ENCODE results near the gene ADAMTS17.

The ADAMTS17 gene

DNA sequence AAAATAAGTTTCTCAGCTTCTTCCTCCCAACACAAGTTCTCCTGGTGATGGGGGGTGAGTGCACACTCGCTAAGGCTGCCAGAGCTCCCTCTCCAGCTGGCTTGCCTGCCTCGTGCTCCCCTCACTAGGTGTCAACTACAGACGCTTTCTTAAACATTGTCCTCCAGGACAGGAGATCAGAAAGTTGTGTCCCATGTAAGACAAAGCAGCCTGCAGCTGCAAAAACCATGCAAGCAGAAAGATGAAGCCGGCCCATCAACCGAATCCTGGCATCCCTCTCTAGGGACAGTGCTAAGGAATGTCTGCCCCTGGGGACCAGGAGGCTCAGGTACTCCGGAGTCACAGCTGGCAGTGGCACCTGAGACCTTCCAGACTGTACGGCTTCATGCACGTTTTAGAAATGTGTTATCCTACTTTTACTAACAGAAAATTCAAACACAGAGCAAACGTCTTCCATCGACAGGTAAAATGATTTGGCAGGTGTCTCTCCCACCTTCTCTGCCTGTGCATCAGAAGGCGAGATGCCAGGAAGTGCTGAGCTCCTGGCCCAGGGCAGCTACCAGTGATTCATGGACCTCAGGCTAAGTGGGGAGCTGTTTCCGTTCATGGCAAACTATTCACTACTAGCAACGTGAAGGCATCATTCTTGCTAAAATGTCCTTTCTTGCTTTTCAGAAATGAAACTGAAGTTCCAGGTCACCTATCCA, 246.1 kb downstream of the ADAMTS17 start:
- H4K8ac ChIP-seq (ENCODE audit: low read depth, low read length) = no peak overlapping the region
- no peak for DNase-seq

DNA sequence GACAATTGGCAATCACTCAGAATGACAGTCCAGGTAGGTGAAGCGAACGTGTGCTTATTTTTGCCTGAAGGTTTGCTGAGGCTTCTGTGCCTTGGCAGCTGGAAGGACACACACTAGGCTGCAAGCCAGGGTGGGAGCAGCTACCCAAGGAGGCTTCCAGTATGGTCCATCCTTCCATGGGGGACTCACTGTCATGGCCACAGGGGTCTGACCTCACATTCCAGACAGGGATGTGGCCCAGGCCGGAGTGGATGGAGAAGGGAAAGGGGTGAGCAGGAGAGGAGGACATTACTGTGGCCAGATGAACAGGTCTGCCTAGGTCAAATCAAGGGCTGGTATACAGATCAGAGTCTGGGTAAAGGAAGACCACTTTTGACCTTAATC, 247.7 kb downstream of the ADAMTS17 start:
- no peak overlapping the region for H2AK5ac ChIP-seq (ENCODE audit: low read length)
- H3K9me3 ChIP-seq (ENCODE audit: insufficient read depth, low read depth, low read length) = peaks cover 2% of the 10 kb centered on the region
- no peaks in the 10 kb centered on the region for H3K4me1 ChIP-seq (ENCODE audit: control insufficient read depth in 1 of 2, insufficient read depth in 2 of 2, low read length in 2 of 2)
- H2BK12ac ChIP-seq (ENCODE audit: low read length) = no peak overlapping the region
- H3K4me3 ChIP-seq (ENCODE audit: low read depth, low read length) = no peak overlapping the region
- no peak for DNase-seq
- no peak overlapping the region for H3K23ac ChIP-seq (ENCODE audit: low read length)
- no peaks in the 10 kb centered on the region for H3K27me3 ChIP-seq (ENCODE audit: insufficient read depth, low read length)
- H4K91ac ChIP-seq (ENCODE audit: low read depth, low read length) = no peak overlapping the region
- H4K8ac ChIP-seq (ENCODE audit: low read depth, low read length) = no peak overlapping the region
- H2AFZ ChIP-seq (ENCODE audit: insufficient read depth, low read length, poor library complexity) = no peak overlapping the region
- H4K12ac ChIP-seq (ENCODE audit: low read depth, low read length) = no peak overlapping the region
- H3K79me1 ChIP-seq (ENCODE audit: low read length) = no peaks in the 10 kb centered on the region
- H3K4ac ChIP-seq (ENCODE audit: low read depth, low read length) = no peak overlapping the region
- no peak overlapping the region for H3K4me2 ChIP-seq (ENCODE audit: low read length)
- WGBS (ENCODE audit: extremely low coverage, insufficient coverage, insufficient read length) = no CpG with 5 or more reads among the region's 3 CpGs
- no peak overlapping the region for H3K27ac ChIP-seq (ENCODE audit: low read depth, low read length)
- H3K9ac ChIP-seq (ENCODE audit: low read length) = no peak overlapping the region
- no peaks in the 10 kb centered on the region for H3K79me2 ChIP-seq (ENCODE audit: control insufficient read depth, insufficient read depth, low read length, poor library complexity)
- no peak overlapping the region for H2BK5ac ChIP-seq (ENCODE audit: low read depth, low read length, poor library complexity)
- H3K18ac ChIP-seq (ENCODE audit: low read length) = no peak overlapping the region
- no peaks in the 10 kb centered on the region for H3K36me3 ChIP-seq (ENCODE audit: control insufficient read depth in 1 of 2, insufficient read depth in 2 of 2, low read length in 2 of 2)
- H2BK120ac ChIP-seq (ENCODE audit: insufficient read depth, low read length, poor library complexity) = no peak overlapping the region
- H3K14ac ChIP-seq (ENCODE audit: low read length) = no peak overlapping the region

More for the DNA sequence above, 246.1 kb downstream of the ADAMTS17 start:
- Histone ChIP-seq H2AK5ac (ENCODE audit: low read length) (no peak overlapping the region), H3K9ac (ENCODE audit: low read length) (no peak overlapping the region), H4K12ac (ENCODE audit: low read depth, low read length) (no peak overlapping the region), H2BK12ac (ENCODE audit: low read length) (no peak overlapping the region), H3K14ac (ENCODE audit: low read length) (no peak overlapping the region), H3K27me3 (ENCODE audit: insufficient read depth, low read length) (no peaks in the 10 kb centered on the region), H2BK5ac (ENCODE audit: low read depth, low read length, poor library complexity) (no peak overlapping the region), H3K4ac (ENCODE audit: low read depth, low read length) (no peak overlapping the region), H3K18ac (ENCODE audit: low read length) (no peak overlapping the region), H3K23ac (ENCODE audit: low read length) (no peak overlapping the region), H3K4me3 (ENCODE audit: low read depth, low read length) (no peak overlapping the region), H3K27ac (ENCODE audit: low read depth, low read length) (no peak overlapping the region), H2BK120ac (ENCODE audit: insufficient read depth, low read length, poor library complexity) (no peak overlapping the region), H3K79me2 (ENCODE audit: control insufficient read depth, insufficient read depth, low read length, poor library complexity) (no peaks in the 10 kb centered on the region), H3K4me2 (ENCODE audit: low read length) (no peak overlapping the region), H3K36me3 (ENCODE audit: control insufficient read depth in 1 of 2, insufficient read depth in 2 of 2, low read length in 2 of 2) (no peaks in the 10 kb centered on the region), H2AFZ (ENCODE audit: insufficient read depth, low read length, poor library complexity) (no peak overlapping the region), H4K91ac (ENCODE audit: low read depth, low read length) (no peak overlapping the region), H3K4me1 (ENCODE audit: control insufficient read depth in 1 of 2, insufficient read depth in 2 of 2, low read length in 2 of 2) (no peaks in the 10 kb centered on the region), H3K9me3 (ENCODE audit: insufficient read depth, low read depth, low read length) (peaks cover 5% of the 10 kb centered on the region), H3K79me1 (ENCODE audit: low read length) (no peaks in the 10 kb centered on the region)
- WGBS (ENCODE audit: extremely low coverage, insufficient coverage, insufficient read length) = no CpG with 5 or more reads among the region's 13 CpGs

DNA sequence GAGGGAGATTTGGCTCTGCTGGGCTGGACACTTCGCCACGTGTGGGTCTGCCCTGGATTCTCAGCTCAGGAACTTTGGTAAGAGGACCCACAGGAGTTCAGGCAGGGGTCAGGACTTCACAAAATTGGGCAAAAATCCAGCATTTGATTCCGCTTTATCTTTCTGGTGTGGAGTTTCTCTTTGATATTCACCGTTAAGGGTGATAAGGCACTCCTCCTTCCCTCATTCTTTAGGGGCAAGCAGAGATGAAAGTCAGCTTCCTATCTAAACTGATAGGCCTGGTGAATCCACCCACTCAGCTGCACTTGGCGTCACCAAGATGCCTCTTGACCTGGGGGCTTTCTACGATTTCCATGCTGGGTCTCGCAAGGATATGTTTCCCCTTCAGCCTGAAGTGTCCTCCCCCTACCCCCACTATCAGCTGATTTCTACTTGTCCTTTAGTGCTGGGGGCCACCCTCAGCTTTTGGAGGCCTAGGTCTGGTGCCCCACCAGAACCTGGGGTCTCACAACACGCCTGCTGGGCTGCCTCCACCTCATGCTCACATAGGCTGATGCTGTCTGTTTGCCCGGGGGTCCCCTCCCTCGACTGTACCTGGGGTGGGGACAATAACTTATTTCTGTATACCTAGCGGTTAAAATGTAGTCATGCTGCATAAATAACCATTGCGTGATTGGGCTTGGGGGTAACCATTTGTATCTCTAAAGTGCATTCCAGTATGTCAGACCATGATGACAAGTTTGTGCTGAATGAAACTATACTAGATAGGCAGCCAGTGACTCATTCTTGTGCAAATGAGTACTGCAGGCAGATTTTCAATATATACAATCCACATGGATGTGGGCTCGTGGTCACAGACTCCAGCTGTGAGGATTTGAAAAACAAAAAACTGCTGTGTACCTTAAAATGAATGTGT, 248.3 kb downstream of the ADAMTS17 start:
- Histone ChIP-seq H3K9me3 (ENCODE audit: insufficient read depth, low read depth, low read length) (peaks cover 2% of the 10 kb centered on the region), H3K36me3 (ENCODE audit: control insufficient read depth in 1 of 2, insufficient read depth in 2 of 2, low read length in 2 of 2) (no peaks in the 10 kb centered on the region), H2BK12ac (ENCODE audit: low read length) (no peak overlapping the region), H3K4me1 (ENCODE audit: control insufficient read depth in 1 of 2, insufficient read depth in 2 of 2, low read length in 2 of 2) (no peaks in the 10 kb centered on the region), H2BK5ac (ENCODE audit: low read depth, low read length, poor library complexity) (no peak overlapping the region), H2AK5ac (ENCODE audit: low read length) (no peak overlapping the region), H3K79me1 (ENCODE audit: low read length) (no peaks in the 10 kb centered on the region), H3K14ac (ENCODE audit: low read length) (no peak overlapping the region), H2AFZ (ENCODE audit: insufficient read depth, low read length, poor library complexity) (no peak overlapping the region), H4K8ac (ENCODE audit: low read depth, low read length) (no peak overlapping the region), H3K9ac (ENCODE audit: low read length) (no peak overlapping the region), H4K12ac (ENCODE audit: low read depth, low read length) (no peak overlapping the region), H3K18ac (ENCODE audit: low read length) (no peak overlapping the region), H3K23ac (ENCODE audit: low read length) (no peak overlapping the region), H3K4ac (ENCODE audit: low read depth, low read length) (no peak overlapping the region), H3K79me2 (ENCODE audit: control insufficient read depth, insufficient read depth, low read length, poor library complexity) (no peaks in the 10 kb centered on the region), H2BK120ac (ENCODE audit: insufficient read depth, low read length, poor library complexity) (no peak overlapping the region), H3K27ac (ENCODE audit: low read depth, low read length) (no peak overlapping the region), H3K4me3 (ENCODE audit: low read depth, low read length) (no peak overlapping the region), H4K91ac (ENCODE audit: low read depth, low read length) (no peak overlapping the region), H3K27me3 (ENCODE audit: insufficient read depth, low read length) (no peaks in the 10 kb centered on the region), H3K4me2 (ENCODE audit: low read length) (no peak overlapping the region)
- no CpG with 5 or more reads among the region's 13 CpGs for WGBS (ENCODE audit: extremely low coverage, insufficient coverage, insufficient read length)
- DNase-seq = peak; percentile 25 to 71

DNA sequence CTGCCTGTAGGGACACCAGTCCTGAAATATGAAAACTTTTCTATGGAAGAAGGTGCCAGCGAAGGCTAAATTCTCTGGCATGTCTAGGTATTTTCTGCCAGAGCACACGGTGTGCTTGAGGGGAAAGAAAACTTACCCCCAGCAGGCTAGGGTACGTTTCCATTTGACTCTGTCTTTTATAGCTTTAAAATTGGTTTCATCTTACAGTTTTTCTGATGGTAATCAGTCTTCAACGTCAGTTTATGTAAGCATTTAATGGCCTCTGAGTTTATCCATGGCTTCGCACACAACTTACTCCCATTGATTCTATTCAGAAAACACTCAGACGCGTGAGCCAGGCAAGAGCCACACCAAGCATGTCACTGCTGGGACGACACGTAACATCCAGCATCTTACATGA, 249.7 kb downstream of the ADAMTS17 start:
- Histone ChIP-seq H3K27me3 (ENCODE audit: insufficient read depth, low read length) (no peaks in the 10 kb centered on the region), H3K79me2 (ENCODE audit: control insufficient read depth, insufficient read depth, low read length, poor library complexity) (no peaks in the 10 kb centered on the region), H3K36me3 (ENCODE audit: control insufficient read depth in 1 of 2, insufficient read depth in 2 of 2, low read length in 2 of 2) (no peaks in the 10 kb centered on the region), H3K23ac (ENCODE audit: low read length) (no peak overlapping the region), H4K91ac (ENCODE audit: low read depth, low read length) (no peak overlapping the region), H3K9me3 (ENCODE audit: insufficient read depth, low read depth, low read length) (peaks cover 2% of the 10 kb centered on the region), H3K79me1 (ENCODE audit: low read length) (no peaks in the 10 kb centered on the region), H3K4me2 (ENCODE audit: low read length) (no peak overlapping the region), H3K4ac (ENCODE audit: low read depth, low read length) (no peak overlapping the region), H3K14ac (ENCODE audit: low read length) (no peak overlapping the region), H4K12ac (ENCODE audit: low read depth, low read length) (no peak overlapping the region), H2AK5ac (ENCODE audit: low read length) (no peak overlapping the region), H2AFZ (ENCODE audit: insufficient read depth, low read length, poor library complexity) (no peak overlapping the region), H2BK12ac (ENCODE audit: low read length) (no peak overlapping the region), H3K27ac (ENCODE audit: low read depth, low read length) (no peak overlapping the region), H2BK120ac (ENCODE audit: insufficient read depth, low read length, poor library complexity) (no peak overlapping the region), H4K8ac (ENCODE audit: low read depth, low read length) (no peak overlapping the region), H3K4me3 (ENCODE audit: low read depth, low read length) (no peak overlapping the region), H3K18ac (ENCODE audit: low read length) (no peak overlapping the region), H3K9ac (ENCODE audit: low read length) (no peak overlapping the region), H3K4me1 (ENCODE audit: control insufficient read depth in 1 of 2, insufficient read depth in 2 of 2, low read length in 2 of 2) (no peaks in the 10 kb centered on the region), H2BK5ac (ENCODE audit: low read depth, low read length, poor library complexity) (no peak overlapping the region)
- no peak for DNase-seq
- no CpG with 5 or more reads among the region's 9 CpGs for WGBS (ENCODE audit: extremely low coverage, insufficient coverage, insufficient read length)
